ENCODE data around the gene KCP. TPM values are rescaled to one million over a fixed set of nuclear protein-coding genes. Genes with fewer than 3 reads are reported as not detected.

The KCP gene
- total and polyA plus RNA-seq, 10 of the 15 experiments (the other 5 are each of a cell fraction or from before 2014, with no cell fraction given) = 0.05 to 7.8 (median 2.5) TPM

- peaks cover 7% of the 10 kb centered on the region for H3K4me1 ChIP-seq (ENCODE audit: control insufficient read depth, insufficient read depth, low read length)
- H3K27me3 ChIP-seq (replicated peaks in 1 of 2; ENCODE audit: control insufficient read depth in 2 of 2, insufficient read depth in 2 of 2, low read length in 1 of 2) = no peaks in the 10 kb centered on the region
- FAIRE-seq (no peak), DNase-seq (ENCODE audit: low read depth, low spot score) (no peak), ATAC-seq (no peak)
- BruUV-seq (replicated peaks) = no TSS peak
- ChIA-PET CTCF (interaction anchor here (0.7 to 6.2 kb wide), 16 partner anchors 11 to 308 kb away, joined by 3 to 44 read pairs (median 6); partner anchors contain the start of gene TNPO3), RAD21 (ENCODE audit: unreplicated experiment) (interaction anchor here (1.0 to 2.1 kb wide), 4 partner anchors 48 to 190 kb away, joined by 3 to 11 read pairs (median 3); no protein-coding TSS in a partner anchor), SMC1A (ENCODE audit: uncharacterized antibody, unreplicated experiment) (interaction anchor here (0.8 to 2.1 kb wide), 4 partner anchors 43 to 187 kb away, joined by 3 to 20 read pairs (median 4); partner anchors contain the start of gene TNPO3), POLR2A (interaction anchor here (0.6 to 1.1 kb wide), 5 partner anchors 39 to 1015 kb away, joined by 3 to 7 read pairs (median 3); no protein-coding TSS in a partner anchor)
- no peaks in the 10 kb centered on the region for H3K36me3 ChIP-seq (ENCODE audit: control insufficient read depth in 2 of 2, insufficient read depth in 2 of 2, low read length in 1 of 2)
- H3K9ac ChIP-seq (ENCODE audit: control insufficient read depth, insufficient read depth, low read length) = no peak overlapping the region
- TF ChIP-seq SREBF2 (IDR thresholded peaks at IDR 0.05; ENCODE audit: low read length) (no peak), BACH1 (IDR thresholded peaks at IDR 0.05; ENCODE audit: borderline replicate concordance) (no peak), SIX5 (IDR thresholded peaks at IDR 0.05; ENCODE audit: low read depth, low read length, severe bottlenecking) (no peak), ZNF24 (IDR thresholded peaks at IDR 0.05) (no peak), ZBED1 (IDR thresholded peaks at IDR 0.05; ENCODE audit: borderline replicate concordance) (no peak), DPF2 (IDR thresholded peaks at IDR 0.05) (no peak), RFX5 (IDR thresholded peaks at IDR 0.05; ENCODE audit: low read depth, low read length) (no peak), IRF3 (IDR thresholded peaks at IDR 0.05) (no peak), HSF1 (IDR thresholded peaks at IDR 0.05; ENCODE audit: low read depth, low read length) (no peak), TARDBP (IDR thresholded peaks at IDR 0.05; ENCODE audit: borderline replicate concordance) (no peak), JUND (IDR thresholded peaks at IDR 0.05; ENCODE audit: low read depth, low read length) (no peak), MAX (IDR thresholded peaks at IDR 0.05; ENCODE audit: low read depth, low read length) (no peak), FOXK2 (IDR thresholded peaks at IDR 0.05) (no peak), IRF4 (IDR thresholded peaks at IDR 0.05; ENCODE audit: low read depth, low read length) (no peak), ATF2 (IDR thresholded peaks at IDR 0.05; ENCODE audit: low read length) (no peak), SMC3 (IDR thresholded peaks at IDR 0.05; ENCODE audit: borderline replicate concordance, low read length) (no peak), MTA3 (IDR thresholded peaks at IDR 0.05; ENCODE audit: borderline replicate concordance, low read length) (no peak)
- H4K20me1 ChIP-seq (ENCODE audit: control insufficient read depth, insufficient read depth) = no peaks in the 10 kb centered on the region
- intact Hi-C loops (cut with micrococcal nuclease; ENCODE audit: unreplicated experiment) = loop anchor here (1.0 to 2.0 kb wide), 3 partner anchors 37 to 307 kb away; no protein-coding TSS in a partner anchor
- no peaks in the 10 kb centered on the region for H3K79me2 ChIP-seq (ENCODE audit: control insufficient read depth, insufficient read depth, low read length)
- no peak overlapping the region for H2AFZ ChIP-seq (ENCODE audit: control insufficient read depth, low read depth, low read length)
- H3K9me3 ChIP-seq (replicated peaks; ENCODE audit: control insufficient read depth, insufficient read depth, low read length) = no peaks in the 10 kb centered on the region; the same call in 2 of the 3 replicates
- no peak overlapping the region for H3K27ac ChIP-seq (ENCODE audit: control insufficient read depth, insufficient read depth)
- WGBS (ENCODE audit: insufficient coverage, insufficient replicate concordance, low lambda C conversion rate, missing lambda C conversion rate) = 54% methylated on average over 13 of the region's 14 CpGs
- H3K4me2 ChIP-seq (ENCODE audit: control insufficient read depth, insufficient read depth) = no peak overlapping the region
- no peak overlapping the region for H3K4me3 ChIP-seq
- in situ Hi-C loops (cut with MboI) = no loop called here
Measured at GRCh38 chr7:128903621-128904361, 6.7 kb downstream of the KCP start.

Data from GM12878 (cell line).